ENCODE results near the gene NTRK2.

- TF ChIP-seq, protein P1, sequence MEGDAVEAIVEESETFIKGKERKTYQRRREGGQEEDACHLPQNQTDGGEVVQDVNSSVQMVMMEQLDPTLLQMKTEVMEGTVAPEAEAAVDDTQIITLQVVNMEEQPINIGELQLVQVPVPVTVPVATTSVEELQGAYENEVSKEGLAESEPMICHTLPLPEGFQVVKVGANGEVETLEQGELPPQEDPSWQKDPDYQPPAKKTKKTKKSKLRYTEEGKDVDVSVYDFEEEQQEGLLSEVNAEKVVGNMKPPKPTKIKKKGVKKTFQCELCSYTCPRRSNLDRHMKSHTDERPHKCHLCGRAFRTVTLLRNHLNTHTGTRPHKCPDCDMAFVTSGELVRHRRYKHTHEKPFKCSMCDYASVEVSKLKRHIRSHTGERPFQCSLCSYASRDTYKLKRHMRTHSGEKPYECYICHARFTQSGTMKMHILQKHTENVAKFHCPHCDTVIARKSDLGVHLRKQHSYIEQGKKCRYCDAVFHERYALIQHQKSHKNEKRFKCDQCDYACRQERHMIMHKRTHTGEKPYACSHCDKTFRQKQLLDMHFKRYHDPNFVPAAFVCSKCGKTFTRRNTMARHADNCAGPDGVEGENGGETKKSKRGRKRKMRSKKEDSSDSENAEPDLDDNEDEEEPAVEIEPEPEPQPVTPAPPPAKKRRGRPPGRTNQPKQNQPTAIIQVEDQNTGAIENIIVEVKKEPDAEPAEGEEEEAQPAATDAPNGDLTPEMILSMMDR (IDR thresholded peaks at IDR 0.05): no peak
- TF ChIP-seq POLR2A (IDR thresholded peaks at IDR 0.05): no peak
Measured at GRCh38 chr9:84863372-84863771, 193.8 kb downstream of the NTRK2 start.

Measured in gastroesophageal sphincter (tissue), 3 donors.